GM23338 (cell line): ENCODE measurements around the gene ANKRD63. TPM values are rescaled to one million over a fixed set of nuclear protein-coding genes. Genes with fewer than 3 reads are reported as not detected.
A peak's percentile ranks its signal among the peaks of the same experiment; 100 is the strongest.

Experiments used
- ATAC-seq: fragments of 200-7000 bp; cut with Tn5 transposase; 3 replicates; pipeline ENCODE4 v1.9.1; 2020
- DNase-seq: peaks from one replicate; pipeline ENCODE4 v3.0.0-alpha.2; 2015; ENCODE audit warnings: low spot score
- H2AFZ ChIP-seq: fragments of 200-600 bp; sonication (generic); 2 replicates; pipeline ENCODE4 v1.8.0; 2016; ENCODE audit warnings: antibody characterized with exemption, mild to moderate bottlenecking, moderate library complexity
- H3F3A ChIP-seq: fragments of 200-600 bp; sonication (generic); replicated peaks from 2 replicates; pipeline ENCODE4 v1.8.0; 2017; ENCODE audit warnings: antibody characterized with exemption, mixed run types, low read depth
- H3K27ac ChIP-seq: fragments of 200-600 bp; sonication (generic); 2 replicates; pipeline ENCODE4 v1.6.1; 2016; ENCODE audit warnings: low read depth
- H3K27me3 ChIP-seq: fragments of 200-600 bp; sonication (generic); 2 replicates; pipeline ENCODE4 v1.8.0; 2016; ENCODE audit warnings: mild to moderate bottlenecking, mixed run types, moderate library complexity; ENCODE audit not compliant: insufficient read depth
- H3K36me3 ChIP-seq: fragments of 200-600 bp; sonication (generic); 2 replicates; pipeline ENCODE4 v1.8.0; 2016; ENCODE audit warnings: mild to moderate bottlenecking; ENCODE audit not compliant: insufficient read depth
- H3K4me1 ChIP-seq: fragments of 200-600 bp; sonication (generic); 2 replicates; pipeline ENCODE4 v1.8.0; 2016; ENCODE audit warnings: mild to moderate bottlenecking, moderate library complexity; ENCODE audit not compliant: insufficient read depth
- H3K4me2 ChIP-seq: fragments of 200-600 bp; sonication (generic); 2 replicates; pipeline ENCODE4 v1.7.1; 2017; ENCODE audit warnings: mixed run types
- H3K4me3 ChIP-seq: fragments of 200-600 bp; sonication (generic); 2 replicates; pipeline ENCODE4 v1.6.1; 2016; ENCODE audit warnings: mixed run types
- H3K79me2 ChIP-seq: fragments of 200-600 bp; sonication (generic); replicated peaks from 2 replicates; pipeline ENCODE4 v1.8.0; 2017; ENCODE audit warnings: mild to moderate bottlenecking; ENCODE audit not compliant: insufficient read depth
- H3K9me2 ChIP-seq: fragments of 200-600 bp; sonication (generic); 2 replicates; pipeline ENCODE4 v1.8.0; 2017; ENCODE audit not compliant: insufficient read depth
- H4K20me1 ChIP-seq: fragments of 200-600 bp; sonication (generic); replicated peaks from 2 replicates; pipeline ENCODE4 v1.8.0; 2017; ENCODE audit warnings: mild to moderate bottlenecking; ENCODE audit not compliant: insufficient read depth
- H3K27ac Mint-ChIP-seq: 2 replicates; pipeline ENCODE4 v1.8.0; 2020; ENCODE audit warnings: inconsistent platforms, mild to moderate bottlenecking, moderate library complexity, mixed read lengths
- H3K27me3 Mint-ChIP-seq: 3 replicates; pipeline ENCODE4 v1.8.0; 2022; ENCODE audit warnings: low read depth, mild to moderate bottlenecking, moderate library complexity, mixed read lengths, inconsistent platforms; ENCODE audit not compliant: insufficient read depth, poor library complexity
- H3K36me3 Mint-ChIP-seq: 3 replicates; pipeline ENCODE4 v1.8.0; 2021; ENCODE audit warnings: low read depth, mild to moderate bottlenecking, inconsistent platforms, moderate library complexity, mixed read lengths
- H3K4me1 Mint-ChIP-seq: 3 replicates; pipeline ENCODE4 v1.8.0; 2020; ENCODE audit warnings: mild to moderate bottlenecking, inconsistent platforms, mixed read lengths
- H3K4me3 Mint-ChIP-seq: 3 replicates; pipeline ENCODE4 v1.8.0; 2021; ENCODE audit warnings: moderate library complexity, mild to moderate bottlenecking, inconsistent platforms, mixed read lengths
- H3K9me3 Mint-ChIP-seq: 3 replicates; pipeline ENCODE4 v1.8.0; 2020; ENCODE audit warnings: moderate library complexity, mild to moderate bottlenecking, inconsistent platforms, mixed read lengths
- CREB1 ChIP-seq: fragments of 250-450 bp; sonication (Bioruptor Pico); IDR thresholded peaks from 2 replicates; pipeline ENCODE4 v1.5.0; 2020; ENCODE audit warnings: low read depth, mild to moderate bottlenecking, moderate library complexity
- CTCF ChIP-seq, 2 experiments: fragments of 200-600 bp in 1 of 2; sonication (generic) in 1 of 2; conservative IDR thresholded peaks; 2 replicates each; pipeline versions ENCODE4 v1.5.1 to v1.6.1; 2016 to 2017; ENCODE audit warnings: antibody characterized with exemption in 2 of 2, low read depth in 2 of 2, mild to moderate bottlenecking in 2 of 2, moderate library complexity in 1 of 2
- EZH2 ChIP-seq: fragments of 200-600 bp; sonication (generic); IDR thresholded peaks from one replicate; pipeline ENCODE4 v1.8.0; 2017; ENCODE audit warnings: antibody characterized with exemption, mild to moderate bottlenecking, low read depth; ENCODE audit not compliant: unreplicated experiment
- EZH2phosphoT487 ChIP-seq: fragments of 200-600 bp; sonication (generic); IDR thresholded peaks from one replicate; pipeline ENCODE4 v1.8.1; 2018; ENCODE audit warnings: antibody characterized with exemption; ENCODE audit not compliant: unreplicated experiment
- JUNB ChIP-seq: IDR thresholded peaks from one replicate; pipeline ENCODE4 v1.6.1; 2016; ENCODE audit warnings: antibody characterized with exemption; ENCODE audit not compliant: unreplicated experiment
- NANOG ChIP-seq: IDR thresholded peaks from 2 replicates; pipeline ENCODE4 v1.6.1; 2016; ENCODE audit warnings: antibody characterized with exemption, borderline replicate concordance
- POLR2AphosphoS5 ChIP-seq: IDR thresholded peaks from 2 replicates; pipeline ENCODE4 v1.6.1; 2016; ENCODE audit warnings: antibody characterized with exemption, low read depth
- REST ChIP-seq: IDR thresholded peaks from one replicate; pipeline ENCODE4 v1.6.1; 2018; ENCODE audit warnings: antibody characterized with exemption; ENCODE audit not compliant: unreplicated experiment
- STAT1 ChIP-seq: IDR thresholded peaks from one replicate; pipeline ENCODE4 v1.6.1; 2016; ENCODE audit warnings: antibody characterized with exemption; ENCODE audit not compliant: unreplicated experiment
- ZNF114 ChIP-seq: fragments of 250-450 bp; sonication (Bioruptor Pico); IDR thresholded peaks from 2 replicates; pipeline ENCODE4 v1.5.0; 2020; ENCODE audit warnings: mild to moderate bottlenecking, moderate library complexity
- ZNF331 ChIP-seq: fragments of 250-450 bp; sonication (Bioruptor Pico); IDR thresholded peaks from 2 replicates; pipeline ENCODE4 v1.5.0; 2020; ENCODE audit warnings: low read depth, mild to moderate bottlenecking, moderate library complexity
- polyA plus RNA-seq: library from polyadenylated mRNA; unstranded; fragments of >200 nt; fragmentation: Nextera tagmentation; extraction: Ambion mirVana; gene quantifications from 2 replicates; pipeline ENCODE4 v1.2.1, GENCODE V29; 2016
- total RNA-seq: library from RNA; depleted of rRNA; stranded (reverse); fragments of >200 nt; shearing (Covaris generic); gene quantifications from 2 replicates; pipeline ENCODE4 v1.2.3, GENCODE V29; 2014
- TF ChIP-seq, protein P1 (sequence below): IDR thresholded peaks from 2 replicates; pipeline ENCODE4 v1.6.1; 2016; ENCODE audit warnings: antibody characterized with exemption

Gene ANKRD63
- total and polyA plus RNA-seq, 2 experiments from 2014 or later, result 0.59 TPM; not detected in 1

DNA sequence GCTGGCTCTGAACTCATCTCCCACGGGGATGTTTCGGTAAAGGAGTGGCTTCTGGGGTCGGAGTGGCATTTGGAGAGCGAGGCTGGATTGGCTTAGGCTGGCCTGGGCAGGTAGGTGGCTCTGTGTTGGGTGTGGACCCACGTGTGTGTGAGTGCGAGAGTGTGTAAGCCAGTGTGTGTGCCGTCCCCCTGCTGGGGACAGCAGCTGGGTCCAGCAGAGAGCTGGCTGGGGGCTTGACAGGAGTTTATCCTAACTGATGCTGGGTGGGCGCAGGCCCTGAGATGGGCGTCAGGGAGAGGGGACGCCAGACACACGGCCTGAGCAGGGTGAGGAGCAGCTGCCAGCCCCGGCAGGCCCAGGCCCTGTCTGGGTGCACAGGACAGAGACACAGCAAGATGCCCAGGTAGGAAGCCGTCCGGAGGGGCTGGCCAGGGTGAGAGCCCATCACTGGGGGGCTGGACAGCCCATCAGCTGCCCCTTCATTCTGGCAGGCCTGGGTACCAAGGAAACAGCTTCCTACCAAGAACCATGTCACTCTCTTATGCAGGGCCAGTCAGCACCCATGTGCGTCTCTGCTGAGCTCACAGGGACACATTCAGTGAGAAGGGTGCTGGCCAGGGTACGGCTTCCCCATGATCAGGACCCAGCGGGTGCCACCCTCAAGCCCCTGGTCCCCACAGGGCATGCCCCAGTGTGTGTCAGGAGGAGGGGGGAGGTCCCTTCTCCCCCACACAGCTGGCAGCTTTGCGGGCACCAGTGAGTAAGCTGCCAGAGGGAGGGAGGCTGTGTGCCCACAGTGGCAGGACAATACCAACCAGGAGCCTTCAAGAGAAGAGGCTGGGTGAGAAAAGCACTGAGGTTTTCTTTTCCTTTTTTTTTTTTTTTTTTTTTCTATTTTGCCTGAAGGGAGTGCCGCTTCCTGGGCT lies 42.9 kb downstream of the ANKRD63 start:
- Histone ChIP-seq H3K36me3 (no peaks in the 10 kb centered on the region), H3K4me2 (peak overlapping the region; percentile 78), H3K79me2 (no peaks in the 10 kb centered on the region), H3K27me3 (peaks cover 8% of the 10 kb centered on the region; the same call in 1 of the 2 replicates), H3F3A (peaks cover 12% of the 10 kb centered on the region; the same call in 1 of the 2 replicates), H3K9me2 (no peaks in the 10 kb centered on the region), H3K4me3 (peak overlapping the region; percentile 51), H2AFZ (peak overlapping the region; percentile 98), H3K27ac (no peak overlapping the region), H3K4me1 (peaks cover 14% of the 10 kb centered on the region), H4K20me1 (no peaks in the 10 kb centered on the region)
- peak overlapping the region; percentile 68 for H3K4me3 Mint-ChIP-seq
- ATAC-seq (peak; percentile 10), DNase-seq (peak; percentile 40)
- peak overlapping the region; percentile 71 for H3K27ac Mint-ChIP-seq
- TF ChIP-seq ZNF114 (CRISPR knock-in tag) (no peak), STAT1 (no peak), EZH2 (no peak), CREB1 (no peak), NANOG (no peak), REST (no peak), ZNF331 (CRISPR knock-in tag) (no peak), CTCF (conservative IDR thresholded peaks at IDR 0.05; ENCODE audit: low read depth in 2 of 2) (no peak), JUNB (no peak), POLR2AphosphoS5 (no peak), EZH2phosphoT487 (no peak)
- TF ChIP-seq, protein P1, sequence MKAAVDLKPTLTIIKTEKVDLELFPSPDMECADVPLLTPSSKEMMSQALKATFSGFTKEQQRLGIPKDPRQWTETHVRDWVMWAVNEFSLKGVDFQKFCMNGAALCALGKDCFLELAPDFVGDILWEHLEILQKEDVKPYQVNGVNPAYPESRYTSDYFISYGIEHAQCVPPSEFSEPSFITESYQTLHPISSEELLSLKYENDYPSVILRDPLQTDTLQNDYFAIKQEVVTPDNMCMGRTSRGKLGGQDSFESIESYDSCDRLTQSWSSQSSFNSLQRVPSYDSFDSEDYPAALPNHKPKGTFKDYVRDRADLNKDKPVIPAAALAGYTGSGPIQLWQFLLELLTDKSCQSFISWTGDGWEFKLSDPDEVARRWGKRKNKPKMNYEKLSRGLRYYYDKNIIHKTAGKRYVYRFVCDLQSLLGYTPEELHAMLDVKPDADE, result no peak
- peaks cover 26% of the 10 kb centered on the region for H3K4me1 Mint-ChIP-seq
- no peaks in the 10 kb centered on the region for H3K9me3 Mint-ChIP-seq
- H3K27me3 Mint-ChIP-seq, result peaks cover 17% of the 10 kb centered on the region
- no peaks in the 10 kb centered on the region; the same call in 2 of the 3 replicates for H3K36me3 Mint-ChIP-seq
